BJ (cell line): Measurements from ENCODE around the gene IL36RN. TPM values are rescaled to one million over a fixed set of nuclear protein-coding genes. Genes with fewer than 3 reads are reported as not detected.

Experiments
- CTCF ChIA-PET: fragments of 350-600 bp; formaldehyde crosslinking; extraction: SDS; loops from one replicate; lab custom pipeline; 2021; ENCODE audit warnings: antibody characterized with exemption, inconsistent platforms; lab: Yijun Ruan, JAX
- POLR2A ChIA-PET: fragments of 300-600 bp; sonication (Branson Sonifier 250); formaldehyde crosslinking; extraction: SDS; loops from one replicate; lab custom pipeline; 2021; ENCODE audit warnings: antibody characterized with exemption; lab: Charles Lee
- DNase-seq: peaks from one replicate; pipeline ENCODE4 v3.0.0-alpha.2; 2011; ENCODE audit warnings: low read depth
- H3K27me3 ChIP-seq: 2 replicates; pipeline ENCODE4 v1.6.0; 2011; ENCODE audit warnings: low read length; ENCODE audit not compliant: control insufficient read depth, insufficient read depth
- H3K36me3 ChIP-seq: 2 replicates; pipeline ENCODE4 v1.5.1; 2011; ENCODE audit warnings: low read length; ENCODE audit not compliant: control insufficient read depth, insufficient read depth
- H3K4me3 ChIP-seq: 2 replicates; pipeline ENCODE4 v1.5.1; 2011; ENCODE audit warnings: low read depth, mild to moderate bottlenecking, control low read depth, low read length
- polyA plus RNA-seq: library from polyadenylated mRNA; depleted of rRNA; stranded (reverse); fragments of >200 nt; gene quantifications from 2 replicates; pipeline ENCODE4 v1.2.3, GENCODE V29; 2011
- TF ChIP-seq, protein P1 (sequence below): IDR thresholded peaks from 2 replicates; pipeline ENCODE4 v1.5.1; 2011; ENCODE audit warnings: low read depth, mild to moderate bottlenecking, control low read depth, inconsistent platforms, low read length, moderate library complexity; ENCODE audit not compliant: insufficient read depth

The IL36RN gene
- polyA plus RNA-seq, 1 experiment: not detected

DNA sequence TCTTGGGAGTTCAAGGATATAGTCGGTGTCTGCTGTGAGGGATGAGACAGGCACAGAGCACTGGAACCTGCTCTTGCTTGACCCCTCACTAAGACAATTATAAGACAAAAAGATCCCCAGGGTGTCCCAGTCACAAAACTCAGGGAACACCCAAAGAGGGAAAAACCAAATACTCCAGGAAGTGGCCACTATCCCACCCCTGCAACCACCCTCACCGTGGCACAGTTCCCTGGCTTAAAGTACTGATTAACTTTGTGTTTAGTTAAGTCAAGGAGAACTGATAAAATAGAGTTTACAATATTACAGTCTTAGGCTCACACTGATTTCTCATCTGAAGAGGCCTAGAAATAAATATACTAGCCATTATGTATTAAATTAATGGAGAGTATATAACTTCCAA lies 19.8 kb upstream of the IL36RN start:
- no peak for DNase-seq
- ChIA-PET CTCF (no interaction called here), POLR2A (no interaction called here)
- Histone ChIP-seq H3K36me3 (no peaks in the 10 kb centered on the region), H3K4me3 (no peak overlapping the region), H3K27me3 (peaks cover 14% of the 10 kb centered on the region)
- TF ChIP-seq, protein P1, sequence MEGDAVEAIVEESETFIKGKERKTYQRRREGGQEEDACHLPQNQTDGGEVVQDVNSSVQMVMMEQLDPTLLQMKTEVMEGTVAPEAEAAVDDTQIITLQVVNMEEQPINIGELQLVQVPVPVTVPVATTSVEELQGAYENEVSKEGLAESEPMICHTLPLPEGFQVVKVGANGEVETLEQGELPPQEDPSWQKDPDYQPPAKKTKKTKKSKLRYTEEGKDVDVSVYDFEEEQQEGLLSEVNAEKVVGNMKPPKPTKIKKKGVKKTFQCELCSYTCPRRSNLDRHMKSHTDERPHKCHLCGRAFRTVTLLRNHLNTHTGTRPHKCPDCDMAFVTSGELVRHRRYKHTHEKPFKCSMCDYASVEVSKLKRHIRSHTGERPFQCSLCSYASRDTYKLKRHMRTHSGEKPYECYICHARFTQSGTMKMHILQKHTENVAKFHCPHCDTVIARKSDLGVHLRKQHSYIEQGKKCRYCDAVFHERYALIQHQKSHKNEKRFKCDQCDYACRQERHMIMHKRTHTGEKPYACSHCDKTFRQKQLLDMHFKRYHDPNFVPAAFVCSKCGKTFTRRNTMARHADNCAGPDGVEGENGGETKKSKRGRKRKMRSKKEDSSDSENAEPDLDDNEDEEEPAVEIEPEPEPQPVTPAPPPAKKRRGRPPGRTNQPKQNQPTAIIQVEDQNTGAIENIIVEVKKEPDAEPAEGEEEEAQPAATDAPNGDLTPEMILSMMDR: no peak

DNA sequence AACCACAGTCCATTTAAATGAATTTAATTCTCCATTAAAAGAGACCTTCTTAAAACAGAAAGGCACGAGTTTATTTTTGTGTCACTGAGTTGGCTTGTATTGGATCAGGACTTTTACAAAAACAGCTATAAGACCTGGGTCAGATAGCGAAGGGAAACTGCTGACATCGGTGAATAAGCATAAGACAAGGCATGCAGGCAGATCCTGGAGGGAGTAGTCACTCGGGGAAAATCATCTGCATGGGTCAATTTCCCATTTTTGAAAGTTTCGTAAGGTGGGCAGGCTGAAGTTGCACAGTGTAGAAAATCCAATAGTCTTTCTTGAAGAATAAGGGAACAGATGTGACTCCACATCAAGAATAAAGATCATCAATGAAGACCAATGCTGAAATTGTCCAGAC lies 19.3 kb upstream of the IL36RN start:
- TF ChIP-seq, protein P1: no peak
- ChIA-PET POLR2A (no interaction called here), CTCF (interaction anchor here (1.3 kb wide), 1 partner anchor 8 kb away, joined by 3 read pairs; no protein-coding TSS in a partner anchor)
- H3K27me3 ChIP-seq: peaks cover 14% of the 10 kb centered on the region
- DNase-seq: no peak
- H3K36me3 ChIP-seq: no peaks in the 10 kb centered on the region
- no peak overlapping the region for H3K4me3 ChIP-seq

DNA sequence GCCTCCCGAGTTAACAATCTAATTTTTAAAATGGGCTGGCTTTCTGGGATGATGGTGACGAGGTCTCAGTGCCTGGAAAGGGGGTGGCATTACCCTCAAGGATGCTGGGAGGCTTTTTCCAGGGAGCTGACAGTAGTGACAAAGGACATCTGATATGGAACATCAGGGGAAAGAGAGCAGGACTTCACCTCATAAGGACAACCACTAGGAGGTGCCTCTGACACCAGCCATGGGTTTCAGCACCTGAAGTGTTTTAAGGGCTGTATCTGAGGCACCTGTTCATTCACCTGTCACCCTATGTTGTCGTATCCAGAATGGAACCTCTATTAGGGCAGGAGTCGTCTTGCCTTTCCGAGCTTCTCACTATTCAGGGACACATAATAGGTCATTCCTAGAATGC lies 17.1 kb upstream of the IL36RN start:
- Histone ChIP-seq H3K27me3 (peaks cover 14% of the 10 kb centered on the region), H3K4me3 (no peak overlapping the region), H3K36me3 (no peaks in the 10 kb centered on the region)
- ChIA-PET CTCF (no interaction called here), POLR2A (no interaction called here)
- no peak for DNase-seq
- TF ChIP-seq, protein P1: no peak

DNA sequence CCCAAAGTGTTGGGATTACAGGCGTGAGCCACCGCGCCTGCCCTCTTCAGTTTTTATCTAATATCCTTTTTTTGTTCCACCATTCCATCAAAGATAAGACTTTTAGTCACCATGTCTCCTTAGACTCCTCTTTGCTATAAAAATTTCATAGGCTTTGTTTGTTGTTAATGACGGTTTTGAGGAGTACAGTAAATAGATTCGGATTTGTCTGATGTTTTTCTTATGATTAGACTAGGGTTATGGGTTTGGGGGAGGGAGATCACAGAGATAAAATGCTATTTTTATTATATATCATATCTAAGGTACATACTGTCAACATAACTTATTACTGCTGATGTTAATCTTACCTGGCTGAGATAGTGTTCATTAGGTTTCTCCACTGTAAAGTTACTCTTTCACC lies 12.5 kb upstream of the IL36RN start:
- TF ChIP-seq, protein P1: no peak
- Histone ChIP-seq H3K36me3 (no peaks in the 10 kb centered on the region), H3K4me3 (no peak overlapping the region), H3K27me3 (peaks cover 1% of the 10 kb centered on the region)
- CTCF ChIA-PET: interaction anchor here (0.7 kb wide), 1 partner anchor 10 kb away, joined by 3 read pairs; no protein-coding TSS in a partner anchor
- no peak for DNase-seq
- POLR2A ChIA-PET: no interaction called here

DNA sequence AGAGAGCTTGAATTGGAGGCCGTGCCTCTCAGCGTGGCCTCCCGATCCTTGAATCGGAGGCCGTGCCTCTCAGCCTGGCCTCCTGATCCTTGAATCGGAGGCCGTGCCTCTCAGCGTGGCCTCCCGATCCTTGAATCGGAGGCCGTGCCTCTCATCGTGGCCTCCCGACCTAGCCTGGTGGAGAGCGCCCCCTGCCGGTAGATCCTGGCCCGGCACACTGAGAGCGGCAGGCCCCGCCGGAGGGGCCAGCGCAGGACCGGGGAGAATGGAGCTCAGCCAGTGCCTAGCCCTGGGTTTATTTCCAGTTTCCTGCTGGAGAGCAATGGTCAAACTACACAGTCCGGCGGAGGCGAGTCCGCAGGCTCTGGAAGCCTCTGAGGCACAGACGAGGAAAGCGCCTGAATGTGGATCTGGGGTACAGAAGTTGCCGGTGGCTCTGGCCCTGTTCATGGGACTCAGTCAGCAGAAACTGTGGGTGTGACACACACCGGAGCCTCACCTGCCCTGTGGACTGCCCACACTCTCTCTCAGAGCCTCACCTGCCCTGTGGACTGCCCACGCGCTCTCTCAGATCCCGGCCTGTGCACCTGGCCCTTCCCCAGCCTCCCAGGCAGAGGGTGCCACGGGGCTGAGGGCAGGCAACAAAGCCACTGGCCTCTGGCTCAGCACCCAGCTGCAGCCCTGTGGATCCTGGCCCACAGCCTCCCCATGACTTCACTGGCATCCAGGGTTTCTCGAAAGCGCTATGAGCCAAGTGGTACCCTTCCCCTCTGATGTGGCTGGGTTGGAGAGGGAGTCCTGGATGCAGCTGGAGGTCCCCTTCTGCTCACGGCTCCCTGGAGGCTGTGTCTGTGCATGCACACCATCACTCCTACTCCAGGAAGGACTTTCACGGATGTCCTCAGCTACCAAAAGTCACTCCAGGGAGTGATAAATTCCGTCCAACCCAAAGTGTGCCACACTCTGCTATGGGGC lies 7.8 kb upstream of the IL36RN start:
- ChIA-PET POLR2A (no interaction called here), CTCF (no interaction called here)
- TF ChIP-seq, protein P1: no peak
- H3K4me3 ChIP-seq: no peak overlapping the region
- H3K27me3 ChIP-seq: peaks cover 5% of the 10 kb centered on the region; the same call in 1 of the 2 replicates
- DNase-seq: no peak
- H3K36me3 ChIP-seq: no peaks in the 10 kb centered on the region
